ENCODE data around the gene ICAM1. TPM values are rescaled to one million over a fixed set of nuclear protein-coding genes. Genes with fewer than 3 reads are reported as not detected.
A peak's percentile ranks its signal among the peaks of the same experiment; 100 is the strongest.

ICAM1 gene
- total RNA-seq, 4 donors from 2014 or later: 5.0 to 10.5 (median 7.7) TPM

- intact Hi-C loops (cut with DNase I; ENCODE audit: low total_unique reads) (no loop called here), in situ Hi-C loops (cut with MboI; ENCODE audit: low sequenced_read_pairs in 4 of 4) (no loop called here)
- TF ChIP-seq, protein P1, sequence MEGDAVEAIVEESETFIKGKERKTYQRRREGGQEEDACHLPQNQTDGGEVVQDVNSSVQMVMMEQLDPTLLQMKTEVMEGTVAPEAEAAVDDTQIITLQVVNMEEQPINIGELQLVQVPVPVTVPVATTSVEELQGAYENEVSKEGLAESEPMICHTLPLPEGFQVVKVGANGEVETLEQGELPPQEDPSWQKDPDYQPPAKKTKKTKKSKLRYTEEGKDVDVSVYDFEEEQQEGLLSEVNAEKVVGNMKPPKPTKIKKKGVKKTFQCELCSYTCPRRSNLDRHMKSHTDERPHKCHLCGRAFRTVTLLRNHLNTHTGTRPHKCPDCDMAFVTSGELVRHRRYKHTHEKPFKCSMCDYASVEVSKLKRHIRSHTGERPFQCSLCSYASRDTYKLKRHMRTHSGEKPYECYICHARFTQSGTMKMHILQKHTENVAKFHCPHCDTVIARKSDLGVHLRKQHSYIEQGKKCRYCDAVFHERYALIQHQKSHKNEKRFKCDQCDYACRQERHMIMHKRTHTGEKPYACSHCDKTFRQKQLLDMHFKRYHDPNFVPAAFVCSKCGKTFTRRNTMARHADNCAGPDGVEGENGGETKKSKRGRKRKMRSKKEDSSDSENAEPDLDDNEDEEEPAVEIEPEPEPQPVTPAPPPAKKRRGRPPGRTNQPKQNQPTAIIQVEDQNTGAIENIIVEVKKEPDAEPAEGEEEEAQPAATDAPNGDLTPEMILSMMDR (IDR thresholded peaks at IDR 0.05 in 4 of 5, conservative IDR thresholded peaks at IDR 0.05 in 1 of 5): no peak
- TF ChIP-seq POLR2A (IDR thresholded peaks at IDR 0.05): no peak
- Histone ChIP-seq H3K9me3 (no peaks in the 10 kb centered on the region), H3K4me1 (no peaks in the 10 kb centered on the region), H3K36me3 (no peaks in the 10 kb centered on the region), H3K27me3 (peaks cover 0 to 4% (median 0%) of the 10 kb centered on the region in 3 donors), H3K27ac (no peak overlapping the region), H3K4me3 (no peak overlapping the region)
- DNase-seq (no peak), ATAC-seq (no peak)
Observed at GRCh38 chr19:10305139-10305806, 34.4 kb downstream of the ICAM1 start.

DNA sequence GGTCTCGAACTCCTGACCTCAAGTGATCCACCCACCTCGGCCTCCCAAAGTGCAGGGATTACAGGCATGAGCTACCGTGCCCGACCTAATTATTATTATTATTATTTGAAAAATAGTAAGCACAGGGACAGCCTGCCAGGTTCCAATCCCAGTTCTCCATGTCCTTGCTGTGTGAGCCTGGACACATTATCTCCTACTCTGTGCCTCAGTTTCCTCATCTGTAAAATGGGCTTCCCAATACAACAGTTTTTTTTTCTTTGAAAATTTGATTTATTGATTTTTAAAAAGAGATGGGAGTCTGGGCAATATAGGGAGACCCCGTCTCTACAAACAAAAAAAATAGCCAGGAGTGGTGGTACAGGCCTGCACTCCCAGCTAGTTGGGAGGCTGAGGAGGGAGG, 35.4 kb downstream of the ICAM1 start:
- no peak for DNase-seq
- peaks cover 0 to 4% (median 0%) of the 10 kb centered on the region in 3 donors for H3K27me3 ChIP-seq
- no peak overlapping the region for H3K4me3 ChIP-seq
- ATAC-seq: no peak
- TF ChIP-seq, protein P1 (IDR thresholded peaks at IDR 0.05 in 4 of 5, conservative IDR thresholded peaks at IDR 0.05 in 1 of 5): no peak
- no peak for TF ChIP-seq POLR2A (IDR thresholded peaks at IDR 0.05)
- H3K36me3 ChIP-seq: no peaks in the 10 kb centered on the region
- H3K27ac ChIP-seq: no peak overlapping the region
- no peaks in the 10 kb centered on the region for H3K9me3 ChIP-seq
- intact Hi-C loops (cut with DNase I; ENCODE audit: low total_unique reads) (no loop called here), in situ Hi-C loops (cut with MboI; ENCODE audit: low sequenced_read_pairs in 4 of 4) (no loop called here)
- no peaks in the 10 kb centered on the region for H3K4me1 ChIP-seq

DNA sequence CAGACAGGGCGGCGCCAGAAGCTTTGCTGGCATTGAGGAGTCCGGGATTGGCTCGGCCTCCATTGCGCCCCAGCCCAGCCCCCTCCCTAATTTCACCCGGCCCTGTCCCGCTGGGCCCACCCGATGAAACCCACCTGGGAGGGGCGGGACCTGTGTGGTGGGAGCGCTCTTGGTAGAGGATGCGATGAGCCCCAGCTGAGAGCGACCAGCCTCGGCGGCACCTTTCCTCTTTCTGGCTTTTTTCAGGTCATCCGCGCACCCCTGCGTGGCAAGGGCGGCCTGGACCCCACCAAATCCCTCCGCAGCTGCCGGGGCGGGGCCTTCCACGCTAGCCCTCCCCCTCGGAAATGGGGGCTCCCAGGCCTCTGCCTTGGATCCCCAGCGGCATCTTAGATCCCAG, 38.5 kb downstream of the ICAM1 start, which contains the start of gene ZGLP1:
Gene ZGLP1, minus strand, starts transcription at position 393 of the 400 bp plus-strand sequence.
- in situ Hi-C loops (cut with MboI; ENCODE audit: low sequenced_read_pairs in 4 of 4) (no loop called here), intact Hi-C loops (cut with DNase I; ENCODE audit: low total_unique reads) (no loop called here)
- no peaks in the 10 kb centered on the region for H3K36me3 ChIP-seq
- no peak within 1 kb of the TSS for H3K4me3 ChIP-seq
- H3K9me3 ChIP-seq: no peaks in the 10 kb centered on the region
- no peaks in the 10 kb centered on the region for H3K27me3 ChIP-seq
- TF ChIP-seq POLR2A (IDR thresholded peaks at IDR 0.05): no peak
- DNase-seq (no peak), ATAC-seq (no peak)
- H3K27ac ChIP-seq: no peak within 1 kb of the TSS
- no peaks in the 10 kb centered on the region for H3K4me1 ChIP-seq

GRCh38 chr19:10315335-10316214, 44.7 kb downstream of the ICAM1 start, which contains the start of gene FDX2:
FDX2 (minus strand) TSS chr19:10316015; CDS start chr19:10315996, 19 bp downstream.
- Histone ChIP-seq H3K36me3 (peaks cover 0 to 41% of the 10 kb centered on the region in 2 donors), H3K9me3 (no peaks in the 10 kb centered on the region), H3K4me1 (peaks cover 8 to 12% of the 10 kb centered on the region in 2 donors), H3K4me3 (peak within 1 kb of the TSS; percentile 92 to 98 (median 94)), H3K27me3 (no peaks in the 10 kb centered on the region), H3K27ac (peak within 1 kb of the TSS; percentile 80 to 89 (median 86))
- in situ Hi-C loops (cut with MboI; ENCODE audit: low sequenced_read_pairs in 4 of 4): no loop called here
- peak; percentile 63 to 73 for DNase-seq
- ATAC-seq: peak; percentile 90 to 92
- TF ChIP-seq, protein P1 (IDR thresholded peaks at IDR 0.05 in 4 of 5, conservative IDR thresholded peaks at IDR 0.05 in 1 of 5): peak in 1 of 5 experiments; percentile 17
- TF ChIP-seq POLR2A (IDR thresholded peaks at IDR 0.05): no peak
- intact Hi-C loops (cut with DNase I; ENCODE audit: low total_unique reads): loop anchor here (1.0 kb wide), 2 partner anchors 18 to 65 kb away; partner anchors contain the start of genes RAVER1 and TYK2
